Activated CD8-positive, alpha-beta memory T cell treated with anti-CD3 and anti-CD28 coated beads, Interleukin-2, amount 50 U/mL, for 1 hour (primary cell): ENCODE results near the gene MAP3K4.

Source experiments
- DNase-seq: peaks from one replicate; pipeline ENCODE4 v3.0.0-alpha.2; 2020; ENCODE audit errors: extremely low read depth

Gene MAP3K4

GRCh38 chr6:161000632-161001031 is 9.1 kb downstream of the MAP3K4 start:
- no peak for DNase-seq

GRCh38 chr6:161001421-161001820 is 9.9 kb downstream of the MAP3K4 start:
- DNase-seq = no peak

GRCh38 chr6:161003336-161003735 is 11.8 kb downstream of the MAP3K4 start:
- DNase-seq = no peak

GRCh38 chr6:161008245-161008644 is 16.7 kb downstream of the MAP3K4 start:
- DNase-seq = no peak

- no peak for DNase-seq
Observed at GRCh38 chr6:161009991-161010390, 18.4 kb downstream of the MAP3K4 start.

- no peak for DNase-seq
Observed at GRCh38 chr6:161010418-161010817, 18.8 kb downstream of the MAP3K4 start.

GRCh38 chr6:161011492-161012480 is 20.2 kb downstream of the MAP3K4 start:
- no peak for DNase-seq

- DNase-seq = no peak
Observed at GRCh38 chr6:161013695-161014094, 22.1 kb downstream of the MAP3K4 start.

- DNase-seq = no peak
Observed at GRCh38 chr6:161017766-161018564, 26.4 kb downstream of the MAP3K4 start.

GRCh38 chr6:161019324-161019839 is 27.8 kb downstream of the MAP3K4 start:
- DNase-seq = no peak

GRCh38 chr6:161021543-161021942 is 30.0 kb downstream of the MAP3K4 start:
- no peak for DNase-seq

GRCh38 chr6:161021998-161022743 is 30.6 kb downstream of the MAP3K4 start:
- no peak for DNase-seq

- DNase-seq = no peak
Observed at GRCh38 chr6:161023316-161023715, 31.7 kb downstream of the MAP3K4 start.

- no peak for DNase-seq
Observed at GRCh38 chr6:161024364-161024920, 32.9 kb downstream of the MAP3K4 start.

- no peak for DNase-seq
Observed at GRCh38 chr6:161027385-161027784, 35.8 kb downstream of the MAP3K4 start.

- no peak for DNase-seq
Observed at GRCh38 chr6:161029195-161029809, 37.7 kb downstream of the MAP3K4 start.

- no peak for DNase-seq
Observed at GRCh38 chr6:161031721-161032495, 40.3 kb downstream of the MAP3K4 start.

GRCh38 chr6:161033667-161034066 is 42.1 kb downstream of the MAP3K4 start:
- no peak for DNase-seq

GRCh38 chr6:161035182-161035980 is 43.8 kb downstream of the MAP3K4 start:
- DNase-seq = no peak

GRCh38 chr6:161035981-161036263 is 44.4 kb downstream of the MAP3K4 start:
- no peak for DNase-seq
